Activated naive CD8-positive, alpha-beta T cell (primary cell): Measurements from ENCODE around the gene HMG20B.

Source experiments
- H3K27ac Mint-ChIP-seq: one replicate; pipeline ENCODE4 v1.8.0; 2021; ENCODE audit warnings: mixed read lengths
- H3K27me3 Mint-ChIP-seq: one replicate; pipeline ENCODE4 v1.8.0; 2021; ENCODE audit warnings: mixed read lengths
- H3K36me3 Mint-ChIP-seq: one replicate; pipeline ENCODE4 v1.8.0; 2021; ENCODE audit warnings: mixed read lengths
- H3K4me1 Mint-ChIP-seq: one replicate; pipeline ENCODE4 v1.8.0; 2021; ENCODE audit warnings: low read depth, mixed read lengths
- H3K4me3 Mint-ChIP-seq: one replicate; pipeline ENCODE4 v1.8.0; 2021; ENCODE audit warnings: mild to moderate bottlenecking, mixed read lengths
- H3K9me3 Mint-ChIP-seq: one replicate; pipeline ENCODE4 v1.8.0; 2021; ENCODE audit warnings: low read depth, mixed read lengths

Gene HMG20B

GRCh38 chr19:3620817-3621547, 48.2 kb downstream of the HMG20B start:
- H3K27ac Mint-ChIP-seq = no peak overlapping the region
- no peaks in the 10 kb centered on the region for H3K27me3 Mint-ChIP-seq
- no peaks in the 10 kb centered on the region for H3K9me3 Mint-ChIP-seq
- no peaks in the 10 kb centered on the region for H3K36me3 Mint-ChIP-seq
- peaks cover 25% of the 10 kb centered on the region for H3K4me1 Mint-ChIP-seq
- H3K4me3 Mint-ChIP-seq = no peak overlapping the region

GRCh38 chr19:3621689-3622088, 48.9 kb downstream of the HMG20B start:
- Mint-ChIP-seq H3K36me3 (no peaks in the 10 kb centered on the region), H3K4me3 (no peak overlapping the region), H3K27ac (no peak overlapping the region), H3K9me3 (no peaks in the 10 kb centered on the region), H3K4me1 (peaks cover 27% of the 10 kb centered on the region), H3K27me3 (no peaks in the 10 kb centered on the region)

- Mint-ChIP-seq H3K27me3 (no peaks in the 10 kb centered on the region), H3K4me3 (no peak overlapping the region), H3K4me1 (peaks cover 27% of the 10 kb centered on the region), H3K27ac (no peak overlapping the region), H3K36me3 (no peaks in the 10 kb centered on the region), H3K9me3 (no peaks in the 10 kb centered on the region)
Measured at GRCh38 chr19:3622224-3622623, 49.5 kb downstream of the HMG20B start.

GRCh38 chr19:3623716-3624115, 51.0 kb downstream of the HMG20B start:
- H3K4me1 Mint-ChIP-seq = peaks cover 20% of the 10 kb centered on the region
- no peaks in the 10 kb centered on the region for H3K36me3 Mint-ChIP-seq
- no peak overlapping the region for H3K27ac Mint-ChIP-seq
- no peaks in the 10 kb centered on the region for H3K27me3 Mint-ChIP-seq
- H3K4me3 Mint-ChIP-seq = peak overlapping the region; percentile 68
- no peaks in the 10 kb centered on the region for H3K9me3 Mint-ChIP-seq

GRCh38 chr19:3625996-3626472, 53.3 kb downstream of the HMG20B start:
- Mint-ChIP-seq H3K36me3 (no peaks in the 10 kb centered on the region), H3K4me3 (peak overlapping the region; percentile 92), H3K27ac (peak overlapping the region; percentile 84), H3K4me1 (peaks cover 20% of the 10 kb centered on the region), H3K9me3 (no peaks in the 10 kb centered on the region), H3K27me3 (no peaks in the 10 kb centered on the region)

- no peaks in the 10 kb centered on the region for H3K27me3 Mint-ChIP-seq
- no peaks in the 10 kb centered on the region for H3K36me3 Mint-ChIP-seq
- peak within 1 kb of the TSS; percentile 92 for H3K4me3 Mint-ChIP-seq
- peak within 1 kb of the TSS; percentile 99 for H3K27ac Mint-ChIP-seq
- H3K4me1 Mint-ChIP-seq = peaks cover 20% of the 10 kb centered on the region
- H3K9me3 Mint-ChIP-seq = no peaks in the 10 kb centered on the region
Measured at GRCh38 chr19:3626473-3627350, 54.0 kb downstream of the HMG20B start, which contains the start of gene CACTIN. Gene CACTIN (minus strand): TSS chr19:3626790. CDS start chr19:3626762, 28 bp downstream.

GRCh38 chr19:3627351-3627723, 54.6 kb downstream of the HMG20B start:
- Mint-ChIP-seq H3K27ac (no peak overlapping the region), H3K36me3 (no peaks in the 10 kb centered on the region), H3K4me3 (peak overlapping the region; percentile 92), H3K9me3 (no peaks in the 10 kb centered on the region), H3K27me3 (no peaks in the 10 kb centered on the region), H3K4me1 (peaks cover 20% of the 10 kb centered on the region)
